Kidney (tissue), 14 donors: ENCODE results near the gene NKIRAS1. TPM values are rescaled to one million over a fixed set of nuclear protein-coding genes. Genes with fewer than 3 reads are reported as not detected.

Experiments
- DNase-seq, 5 donors: peaks; one replicate each; pipeline ENCODE4 v3.0.0-alpha.2; 2013 to 2020
- FAIRE-seq: peaks from 2 replicates; lab custom pipeline; 2012; peaks lifted over from hg19 to GRCh38; lab: Jason Lieb, UNC
- H3K27ac ChIP-seq, 2 donors: one replicate each; pipeline ENCODE4 v1.7.0; 2013; ENCODE audit warnings: low read depth in 2 of 2, low read length in 2 of 2, inconsistent platforms in 1 of 2
- H3K27me3 ChIP-seq: one replicate; pipeline ENCODE4 v1.7.1; 2013; ENCODE audit warnings: low read length, inconsistent platforms; ENCODE audit not compliant: control insufficient read depth, insufficient read depth
- H3K36me3 ChIP-seq, 3 donors: one replicate each; pipeline versions ENCODE4 v1.7.0 to v1.7.1; 2013; ENCODE audit warnings: low read length in 3 of 3, control low read depth in 1 of 3, inconsistent platforms in 1 of 3; ENCODE audit not compliant: insufficient read depth in 3 of 3, control insufficient read depth in 2 of 3
- H3K4me1 ChIP-seq, 3 donors: one replicate each; pipeline versions ENCODE4 v1.7.0 to v1.7.1; 2013; ENCODE audit warnings: low read length in 3 of 3, inconsistent platforms in 1 of 3, low read depth in 1 of 3; ENCODE audit not compliant: control insufficient read depth in 2 of 3, insufficient read depth in 2 of 3
- H3K4me3 ChIP-seq, 3 donors: one replicate each; pipeline versions ENCODE4 v1.7.0 to v1.8.1; 2013; ENCODE audit warnings: low read length in 3 of 3, control low read depth in 1 of 3, inconsistent platforms in 1 of 3
- H3K9ac ChIP-seq, 3 donors: one replicate each; pipeline versions ENCODE4 v1.7.0 to v1.7.1; 2013; ENCODE audit warnings: low read length in 3 of 3, control low read depth in 1 of 3, inconsistent platforms in 1 of 3
- H3K9me3 ChIP-seq, 3 donors: one replicate each; pipeline versions ENCODE4 v1.7.0 to v1.7.1; 2013; ENCODE audit warnings: low read length in 3 of 3, control low read depth in 1 of 3, inconsistent platforms in 1 of 3; ENCODE audit not compliant: control insufficient read depth in 2 of 3, insufficient read depth in 1 of 3
- CTCF ChIP-seq: IDR thresholded peaks from 3 replicates; pipeline ENCODE4 v1.5.1; 2012; ENCODE audit warnings: mild to moderate bottlenecking, moderate library complexity, borderline replicate concordance; ENCODE audit not compliant: insufficient read depth; ENCODE audit errors: extremely low read depth
- intact Hi-C: fragments of 100-400 bp; cut with DNase I; formaldehyde crosslinking; loops from one replicate; pipeline ENCODE4 v1.11.1; 2022
- polyA plus RNA-seq: library from polyadenylated mRNA; stranded (reverse); fragments of 350-450 nt; fragmentation: Illumina TruSeq; extraction: RNeasy Lipid Tissue Mini Kit (QIAGEN cat#74804); gene quantifications from one replicate; pipeline ENCODE4 v1.2.3, GENCODE V29; 2014; ENCODE audit warnings: low read depth, low replicate concordance; ENCODE audit not compliant: insufficient read depth
- total RNA-seq: library from RNA; stranded (reverse); fragmentation: NEBNext Ultra II Directional; extraction: Animal tissue kit (Norgen Biotek cat#: 25700); gene quantifications from one replicate; pipeline ENCODE4 v1.2.1, GENCODE V29; 2021
- donor health status: control.
- donor health status: control.
- donor health status: control.
- donor health status: control.
- donor health status: control.
- donor health status: DM: yes; HTN: yes; CAD: no.
- donor health status: Normal renal cell carcinoma (clear cell type).

NKIRAS1 gene
- total and polyA plus RNA-seq, 2 donors from 2014 or later, result 7.1 to 17.2 TPM

- H3K9me3 ChIP-seq, result no peaks in the 10 kb centered on the region
- H3K36me3 ChIP-seq, result no peaks in the 10 kb centered on the region
- DNase-seq, result no peak
- no peaks in the 10 kb centered on the region for H3K27me3 ChIP-seq
- peaks cover 0 to 3% (median 2%) of the 10 kb centered on the region in 3 donors for H3K4me1 ChIP-seq
- no peak for TF ChIP-seq CTCF
- intact Hi-C loops, result no loop called here
- H3K4me3 ChIP-seq, result no peak overlapping the region
- H3K9ac ChIP-seq, result no peak overlapping the region
- FAIRE-seq, result no peak
- no peak overlapping the region for H3K27ac ChIP-seq
Measured at GRCh38 chr3:23932571-23932970, 15.8 kb upstream of the NKIRAS1 start.

- intact Hi-C loops, result no loop called here
- Histone ChIP-seq H3K27me3 (no peaks in the 10 kb centered on the region), H3K9me3 (no peaks in the 10 kb centered on the region), H3K4me3 (no peak overlapping the region), H3K9ac (no peak overlapping the region), H3K4me1 (peaks cover 0 to 3% (median 2%) of the 10 kb centered on the region in 3 donors), H3K27ac (no peak overlapping the region), H3K36me3 (no peaks in the 10 kb centered on the region)
- no peak for TF ChIP-seq CTCF
- DNase-seq (no peak), FAIRE-seq (no peak)
Measured at GRCh38 chr3:23931597-23931996, 14.8 kb upstream of the NKIRAS1 start.

- no peaks in the 10 kb centered on the region for H3K27me3 ChIP-seq
- no peaks in the 10 kb centered on the region for H3K36me3 ChIP-seq
- no peak overlapping the region for H3K4me3 ChIP-seq
- H3K9ac ChIP-seq, result no peak overlapping the region
- H3K4me1 ChIP-seq, result peaks cover 0 to 4% (median 3%) of the 10 kb centered on the region in 3 donors
- intact Hi-C loops, result no loop called here
- DNase-seq (peak in 3 of 5 donors; percentile 16 to 79 (median 36)), FAIRE-seq (no peak)
- no peak for TF ChIP-seq CTCF
- H3K9me3 ChIP-seq, result no peaks in the 10 kb centered on the region
- no peak overlapping the region for H3K27ac ChIP-seq
Measured at GRCh38 chr3:23928524-23928923, 11.7 kb upstream of the NKIRAS1 start.

DNA sequence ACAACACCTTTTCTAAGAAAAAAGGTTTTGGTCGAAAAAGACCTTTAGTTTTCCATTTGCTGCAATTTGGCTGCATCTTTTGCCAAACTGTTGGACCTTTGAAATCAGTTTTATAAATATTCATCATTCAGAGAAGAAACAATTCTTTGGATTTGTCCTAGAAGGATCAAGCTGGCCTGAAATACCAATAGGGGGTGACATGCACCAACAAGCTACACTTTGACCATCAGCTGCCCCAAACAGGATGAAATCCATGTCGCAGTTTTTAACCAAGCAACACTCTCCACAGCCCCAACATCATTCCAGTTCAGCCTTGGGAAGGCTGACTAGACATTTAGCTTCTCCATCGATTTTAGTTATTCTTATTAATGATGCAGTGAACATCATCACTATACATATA lies 9.9 kb upstream of the NKIRAS1 start:
- no peak for FAIRE-seq
- TF ChIP-seq CTCF, result no peak
- no peak overlapping the region for H3K4me3 ChIP-seq
- H3K27ac ChIP-seq, result no peak overlapping the region
- DNase-seq, result no peak
- no peak overlapping the region for H3K9ac ChIP-seq
- H3K9me3 ChIP-seq, result no peaks in the 10 kb centered on the region
- peaks cover 0 to 4% (median 3%) of the 10 kb centered on the region in 3 donors for H3K4me1 ChIP-seq
- intact Hi-C loops, result no loop called here
- peaks cover 0 to 3% (median 0%) of the 10 kb centered on the region in 3 donors for H3K36me3 ChIP-seq
- no peaks in the 10 kb centered on the region for H3K27me3 ChIP-seq
